Activated naive CD8-positive, alpha-beta T cell treated with anti-CD3 and anti-CD28 coated beads, Interleukin-2, amount 50 U/mL, for 16 hours (primary cell): ENCODE data around the gene CFAP54.

ENCODE experiments used
- DNase-seq: peaks from one replicate; pipeline ENCODE4 v3.0.0-alpha.2; 2020; ENCODE audit warnings: low read depth, low spot score

The CFAP54 gene

DNA sequence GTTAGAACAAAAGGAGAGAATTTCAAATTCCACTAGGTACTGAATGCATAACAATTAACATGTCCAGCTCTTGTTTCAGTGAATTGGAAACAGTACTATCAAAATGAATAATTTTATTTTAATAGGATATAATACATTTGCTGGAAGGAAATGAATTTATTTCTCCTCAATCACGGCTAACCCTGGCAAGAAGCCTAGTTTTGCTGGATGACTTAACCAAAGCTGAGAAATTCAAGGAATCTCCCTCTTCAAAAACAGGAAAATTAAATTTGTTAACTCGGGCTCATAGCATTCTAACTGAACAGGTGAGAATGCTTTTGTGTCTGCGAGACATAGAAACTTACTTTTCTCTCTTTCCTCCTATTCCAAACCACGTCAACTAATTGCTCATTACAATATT lies 254.2 kb downstream of the CFAP54 start:
- DNase-seq, result no peak

DNA sequence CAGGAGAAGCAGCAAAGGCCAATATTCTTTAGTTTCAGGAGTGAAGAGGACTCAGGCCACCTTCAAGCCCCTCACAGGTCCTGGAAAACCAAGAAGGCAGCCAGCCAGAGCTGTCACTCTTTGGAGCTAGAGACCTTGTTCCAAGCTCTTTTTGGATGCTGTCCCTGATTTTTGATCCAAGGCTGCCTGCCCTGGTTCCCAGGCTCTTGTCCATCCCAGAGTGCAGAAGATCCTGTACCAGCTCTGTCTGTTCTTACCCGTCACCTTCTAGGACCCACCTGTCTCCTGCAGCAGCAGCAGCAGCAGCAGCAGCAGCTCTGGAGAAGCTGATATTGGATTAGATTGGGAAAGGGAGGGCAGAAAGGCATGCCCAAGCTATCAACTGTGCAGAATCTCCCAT lies 260.6 kb downstream of the CFAP54 start:
- DNase-seq, result no peak

DNA sequence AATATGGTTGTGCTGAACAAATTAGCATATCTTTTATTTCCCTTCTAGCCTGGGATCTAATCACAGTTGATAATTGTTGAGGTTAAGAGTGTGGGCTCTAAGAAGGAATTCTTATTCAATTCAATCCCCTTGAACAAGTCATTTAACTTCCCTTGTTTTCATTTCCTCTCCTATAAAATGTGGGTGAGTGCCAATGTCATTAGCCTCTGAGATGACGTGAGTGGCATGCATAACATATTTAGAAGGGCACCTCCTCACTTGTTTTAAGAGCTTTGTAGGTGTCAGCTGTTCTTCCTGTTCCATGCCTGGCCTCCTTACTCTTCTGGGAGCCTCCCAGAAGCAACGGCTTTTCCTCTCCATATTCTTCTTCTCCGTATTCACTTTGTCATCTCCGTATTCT lies 262.2 kb downstream of the CFAP54 start:
- DNase-seq, result no peak

GRCh38 chr12:96752211-96752610 lies 262.8 kb downstream of the CFAP54 start:
- DNase-seq, result no peak

DNA sequence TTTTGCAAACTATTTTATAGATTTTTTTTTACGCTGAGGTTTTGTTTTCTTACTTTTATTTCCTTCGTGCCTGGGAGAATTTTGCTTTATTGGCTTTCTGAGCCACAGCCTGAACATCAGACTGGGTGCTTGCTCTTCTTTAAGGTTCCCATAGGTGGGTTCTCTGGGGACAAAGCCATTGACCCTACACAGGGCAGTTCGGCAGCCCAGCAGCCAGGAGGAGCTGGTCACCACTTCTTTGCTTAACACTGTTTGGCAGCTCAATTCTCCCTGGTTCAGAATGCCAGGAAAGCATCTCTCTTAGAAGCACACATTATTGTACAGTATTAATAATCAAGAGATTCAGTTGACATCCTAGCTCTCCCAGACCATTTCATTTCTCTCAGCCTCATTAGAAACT lies 276.9 kb downstream of the CFAP54 start:
- DNase-seq, result no peak

DNA sequence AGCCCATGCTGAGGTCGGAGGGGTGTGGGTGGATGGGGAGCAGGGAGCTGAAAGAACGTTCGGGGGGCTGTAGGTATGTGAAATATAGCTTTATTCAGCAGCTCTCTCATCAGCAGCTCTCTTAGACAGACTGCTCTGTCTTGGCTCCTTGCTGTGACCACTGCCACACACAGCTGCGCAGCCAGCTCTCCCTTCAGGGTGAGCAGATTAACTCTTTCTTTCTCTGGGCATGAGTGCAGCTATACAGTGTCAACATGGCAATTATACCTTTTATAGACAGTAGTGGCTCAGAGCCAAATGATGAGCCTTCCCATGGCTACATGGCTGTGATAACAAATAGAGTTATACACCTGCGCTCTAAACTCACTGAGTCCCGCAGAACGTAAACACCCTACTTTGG lies 280.0 kb downstream of the CFAP54 start:
- no peak for DNase-seq

- no peak for DNase-seq
These were observed 281.1 kb downstream of the CFAP54 start for GRCh38 chr12:96770219-96771102.

DNA sequence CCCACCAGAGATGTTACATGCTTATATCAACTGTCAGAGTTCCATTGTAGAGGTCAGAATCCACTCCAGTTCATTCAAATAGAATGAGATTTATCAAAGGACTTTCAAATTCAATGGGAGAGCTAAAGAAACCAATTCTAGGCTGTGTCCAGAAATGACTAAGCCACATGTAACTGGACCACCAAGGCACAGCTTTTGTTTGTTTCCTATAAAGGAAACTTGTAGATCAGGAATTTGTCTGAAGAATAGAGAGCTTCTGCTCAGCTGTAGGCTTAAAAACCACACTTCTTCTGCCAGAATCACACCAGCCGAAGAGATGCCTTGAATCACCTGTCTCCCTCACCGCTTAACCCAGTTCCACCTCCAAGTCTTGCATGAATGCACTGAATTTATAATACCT lies 283.7 kb downstream of the CFAP54 start:
- no peak for DNase-seq

DNA sequence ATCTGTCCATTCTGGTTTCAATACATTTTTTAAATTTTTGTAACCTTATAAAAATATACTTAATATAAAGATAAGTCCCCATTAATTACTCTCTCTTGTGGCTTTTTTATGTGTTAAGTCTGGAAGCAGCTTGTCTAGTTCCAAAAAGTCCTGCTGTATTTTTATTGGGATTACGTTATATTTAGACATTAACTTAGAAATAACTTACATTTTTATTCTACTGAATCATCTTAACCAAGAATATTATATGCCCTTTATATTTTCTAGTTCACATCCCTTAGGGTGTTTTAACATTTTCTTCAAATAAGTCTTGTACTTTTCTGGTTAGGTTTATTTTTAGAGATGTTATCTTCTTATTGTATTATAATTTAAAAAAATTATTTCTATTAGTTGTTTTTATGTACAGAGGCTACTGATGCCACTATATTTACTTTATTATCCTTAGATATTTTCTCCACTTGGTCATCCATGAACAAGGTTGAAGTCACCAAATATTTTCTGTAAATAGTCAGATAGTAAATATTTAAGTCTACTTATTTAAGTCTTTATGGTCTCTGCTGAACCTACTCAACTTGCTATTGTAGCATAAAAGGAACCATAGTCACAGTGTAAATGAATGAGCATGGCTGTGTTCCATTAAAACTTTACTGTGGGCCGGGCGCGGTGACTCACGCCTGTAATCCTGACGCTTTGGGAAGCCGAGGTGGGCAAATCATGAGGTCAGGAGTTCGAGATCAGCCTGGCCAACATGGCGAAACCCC lies 285.3 kb downstream of the CFAP54 start:
- DNase-seq, result no peak

DNA sequence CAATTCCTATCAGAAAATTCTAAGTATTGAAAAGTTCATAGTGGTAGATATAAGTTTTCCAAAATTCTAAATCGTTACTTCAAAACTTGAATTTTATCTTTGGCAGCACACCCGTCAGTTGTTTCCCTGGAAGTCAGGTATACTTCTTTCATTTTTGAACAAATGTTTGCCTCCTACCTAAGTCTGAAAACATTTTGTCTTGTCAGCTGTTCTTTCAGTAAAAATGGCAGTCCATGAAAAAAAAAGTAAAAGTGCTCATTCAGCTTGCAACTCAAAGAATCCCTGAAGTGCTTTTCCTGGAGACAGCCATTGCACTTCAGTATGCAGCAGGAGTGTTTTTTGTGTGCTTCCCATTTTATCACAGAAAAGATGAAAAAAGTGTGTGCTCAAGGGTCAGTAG lies 287.5 kb downstream of the CFAP54 start:
- DNase-seq, result no peak

DNA sequence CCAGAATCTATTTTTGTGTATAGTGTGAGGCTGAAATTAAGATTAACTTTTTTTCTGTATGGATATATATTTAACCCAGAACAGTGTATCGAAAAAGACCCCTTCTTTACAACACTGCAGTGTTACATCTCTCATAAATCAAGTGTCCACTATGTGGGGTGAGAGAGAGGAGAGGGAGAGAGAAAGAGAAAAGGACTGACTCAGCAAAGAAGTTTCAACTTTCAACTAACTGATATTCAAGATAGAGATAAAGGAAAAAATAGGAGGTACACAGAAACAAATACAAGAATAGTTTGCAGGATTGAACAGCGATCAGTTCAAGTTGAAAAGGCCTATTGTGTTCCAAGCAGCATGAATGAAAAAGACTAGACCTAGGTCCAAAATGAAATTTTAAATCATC lies 291.0 kb downstream of the CFAP54 start:
- DNase-seq, result no peak

DNA sequence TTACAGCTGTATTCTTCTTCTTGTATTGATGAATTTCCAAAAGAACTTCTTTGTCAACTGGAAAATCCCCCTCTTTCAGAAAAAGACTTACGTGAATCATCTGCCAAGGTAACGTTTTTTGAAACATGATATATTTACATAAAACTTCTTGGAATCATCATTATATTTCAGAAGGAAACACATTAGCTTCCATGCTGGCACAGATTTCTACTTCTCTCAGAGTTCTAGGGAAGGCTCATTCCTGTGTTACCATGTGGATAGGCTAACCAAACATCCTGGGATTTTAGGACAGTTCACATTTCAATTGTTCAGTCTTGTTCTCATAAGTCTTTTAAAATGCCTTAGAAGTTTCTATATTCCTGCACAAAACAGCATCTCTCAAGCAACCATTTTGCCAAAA lies 297.4 kb downstream of the CFAP54 start:
- DNase-seq, result no peak

DNA sequence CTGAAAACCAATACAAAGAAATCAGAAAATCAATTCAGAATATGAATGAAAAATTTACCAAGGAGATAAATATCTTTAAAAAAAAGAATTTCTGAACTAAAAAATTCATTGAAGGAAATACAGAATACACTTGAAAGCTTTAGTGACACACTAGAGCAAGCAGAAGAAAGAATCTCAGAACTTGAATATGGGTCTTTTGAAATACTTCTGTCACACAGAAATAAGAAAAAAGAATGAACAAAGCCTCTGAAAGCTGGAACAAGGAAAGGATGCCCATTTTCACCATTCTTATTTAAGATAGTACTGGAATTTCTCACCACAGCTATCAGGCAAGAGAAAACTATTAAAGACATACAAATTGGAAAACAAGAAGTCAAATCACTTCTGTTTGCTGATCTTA lies 314.6 kb downstream of the CFAP54 start:
- no peak for DNase-seq

GRCh38 chr12:96806272-96806671 lies 316.9 kb downstream of the CFAP54 start:
- no peak for DNase-seq

GRCh38 chr12:96807741-96808140 lies 318.4 kb downstream of the CFAP54 start:
- no peak for DNase-seq

DNA sequence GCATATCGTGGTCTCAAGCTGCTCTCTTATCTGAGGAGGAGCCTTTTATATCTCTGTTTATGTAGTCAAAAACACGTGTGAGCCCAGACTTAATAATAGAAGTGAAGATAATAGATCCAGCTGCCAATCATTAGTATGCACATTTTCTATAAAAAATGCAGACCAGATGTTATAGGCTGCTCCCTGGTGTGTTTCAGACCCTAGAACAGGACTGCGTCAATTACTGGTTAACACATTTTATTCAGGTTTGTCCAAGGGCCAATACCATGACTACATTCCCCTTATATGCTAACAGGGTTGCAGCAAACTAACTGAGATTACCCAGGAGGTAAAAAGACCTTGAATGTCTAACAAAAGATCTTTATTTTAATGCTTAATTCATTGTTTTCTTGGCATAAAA lies 319.2 kb downstream of the CFAP54 start:
- no peak for DNase-seq

- DNase-seq, result no peak
These were observed 320.1 kb downstream of the CFAP54 start for GRCh38 chr12:96809522-96809921.

- no peak for DNase-seq
These were observed 320.7 kb downstream of the CFAP54 start for GRCh38 chr12:96810057-96810456.

DNA sequence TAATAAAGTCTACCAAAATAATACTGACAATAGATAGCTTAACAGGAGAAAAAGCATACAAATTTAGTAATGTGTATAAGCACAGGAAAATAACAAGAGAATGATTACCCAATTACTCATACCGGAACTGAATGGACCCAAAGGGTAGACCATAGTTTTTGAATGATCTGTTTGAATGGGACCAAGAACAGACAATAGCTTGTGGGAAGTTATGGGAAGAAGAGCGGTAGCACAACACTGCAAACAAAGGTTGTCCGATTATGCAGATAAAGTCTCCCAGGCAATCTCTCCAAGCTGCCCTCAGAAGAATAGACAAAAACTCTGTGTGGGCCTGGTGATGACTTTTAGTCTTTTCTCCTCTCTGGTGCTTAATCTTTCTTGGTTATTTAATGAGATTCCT lies 321.1 kb downstream of the CFAP54 start:
- DNase-seq, result no peak

- no peak for DNase-seq
These were observed 321.7 kb downstream of the CFAP54 start for GRCh38 chr12:96811083-96811482.

GRCh38 chr12:96812153-96812552 lies 322.8 kb downstream of the CFAP54 start:
- DNase-seq, result no peak

DNA sequence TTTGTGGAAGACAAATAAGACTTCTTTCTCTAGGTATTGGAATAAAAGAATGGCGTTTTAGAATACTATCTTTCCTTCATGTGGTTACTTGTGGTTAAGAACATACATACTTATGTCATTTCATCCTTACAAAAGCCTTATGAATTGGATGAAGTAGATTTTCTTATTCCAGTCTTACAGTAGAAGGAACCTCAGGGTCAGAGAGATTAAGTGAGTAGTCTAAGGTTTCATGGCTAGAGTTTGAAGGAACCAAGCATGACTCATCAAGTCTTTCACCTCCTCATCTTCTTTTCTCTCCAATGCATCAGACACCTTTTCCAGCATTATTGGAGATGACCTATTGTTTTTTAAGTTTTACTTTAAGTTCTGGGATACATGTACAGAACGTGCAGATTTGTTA lies 324.8 kb downstream of the CFAP54 start:
- DNase-seq, result no peak

DNA sequence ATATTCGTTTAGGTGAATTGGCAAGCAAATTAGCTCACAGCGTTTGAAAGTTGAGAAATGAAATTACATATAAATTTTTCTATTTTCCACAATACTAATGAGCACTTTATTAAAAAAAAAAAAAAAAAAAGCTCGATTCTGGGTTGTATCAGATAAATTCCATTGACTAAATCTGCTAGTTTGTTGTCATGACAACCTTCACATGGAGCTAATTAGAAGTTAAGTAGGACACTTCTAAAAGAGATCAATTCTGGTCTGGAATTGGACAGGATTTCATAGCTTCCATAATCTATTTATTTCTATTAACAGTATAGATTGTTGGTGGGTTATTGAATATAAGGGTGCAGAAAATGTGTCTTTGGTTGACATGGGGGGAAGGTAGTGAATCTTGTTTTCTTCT lies 332.2 kb downstream of the CFAP54 start:
- no peak for DNase-seq
